Vagina (tissue), 2 donors: ENCODE data around the gene RNF167.

ENCODE experiments used
- POLR2A ChIP-seq, 2 donors: fragments of 450-650 bp; IDR thresholded peaks; one replicate each; pipeline ENCODE4 v1.6.1; 2017; ENCODE audit warnings: antibody characterized with exemption in 2 of 2, mild to moderate bottlenecking in 2 of 2, moderate library complexity in 2 of 2
- TF ChIP-seq, protein P1 (sequence below), 3 experiments: fragments of 450-650 bp in 2 of 3; fragments of 200-600 bp in 1 of 3; sonication (generic) in 1 of 3; IDR thresholded peaks; one replicate each; pipeline ENCODE4 v1.5.1; 2017 to 2019; ENCODE audit warnings: antibody characterized with exemption in 3 of 3, mild to moderate bottlenecking in 2 of 3, moderate library complexity in 2 of 3

DNA sequence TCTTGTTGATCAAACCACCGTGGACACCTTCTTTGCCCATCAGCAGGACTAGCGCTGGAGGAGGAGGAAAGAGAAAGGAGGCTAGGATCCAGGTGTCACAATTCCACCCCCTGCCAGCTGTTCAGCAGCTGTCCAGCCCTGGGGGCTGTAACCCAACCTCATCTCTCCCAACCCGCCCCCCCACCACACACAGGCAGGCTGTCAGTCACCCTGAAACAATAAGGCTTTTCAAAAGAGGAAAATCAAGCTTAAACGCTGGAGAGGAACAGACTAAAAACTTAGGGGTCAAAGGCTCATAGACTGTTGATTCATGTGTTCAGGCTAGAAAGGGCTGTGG, 5.8 kb downstream of the RNF167 start:
- TF ChIP-seq, protein P1, sequence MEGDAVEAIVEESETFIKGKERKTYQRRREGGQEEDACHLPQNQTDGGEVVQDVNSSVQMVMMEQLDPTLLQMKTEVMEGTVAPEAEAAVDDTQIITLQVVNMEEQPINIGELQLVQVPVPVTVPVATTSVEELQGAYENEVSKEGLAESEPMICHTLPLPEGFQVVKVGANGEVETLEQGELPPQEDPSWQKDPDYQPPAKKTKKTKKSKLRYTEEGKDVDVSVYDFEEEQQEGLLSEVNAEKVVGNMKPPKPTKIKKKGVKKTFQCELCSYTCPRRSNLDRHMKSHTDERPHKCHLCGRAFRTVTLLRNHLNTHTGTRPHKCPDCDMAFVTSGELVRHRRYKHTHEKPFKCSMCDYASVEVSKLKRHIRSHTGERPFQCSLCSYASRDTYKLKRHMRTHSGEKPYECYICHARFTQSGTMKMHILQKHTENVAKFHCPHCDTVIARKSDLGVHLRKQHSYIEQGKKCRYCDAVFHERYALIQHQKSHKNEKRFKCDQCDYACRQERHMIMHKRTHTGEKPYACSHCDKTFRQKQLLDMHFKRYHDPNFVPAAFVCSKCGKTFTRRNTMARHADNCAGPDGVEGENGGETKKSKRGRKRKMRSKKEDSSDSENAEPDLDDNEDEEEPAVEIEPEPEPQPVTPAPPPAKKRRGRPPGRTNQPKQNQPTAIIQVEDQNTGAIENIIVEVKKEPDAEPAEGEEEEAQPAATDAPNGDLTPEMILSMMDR (IDR thresholded peaks at IDR 0.05): no peak
- no peak for TF ChIP-seq POLR2A (IDR thresholded peaks at IDR 0.05)
